Measurements from ENCODE around the gene CSNK2A2. TPM values are rescaled to one million over a fixed set of nuclear protein-coding genes. Genes with fewer than 3 reads are reported as not detected.

Gene CSNK2A2
- total and polyA plus RNA-seq, 4 donors: 25.0 to 56.3 (median 38.5) TPM

- no peak overlapping the region for H3K27ac ChIP-seq (ENCODE audit: low read depth, low read length)
- H3K27me3 ChIP-seq (ENCODE audit: control insufficient read depth, insufficient read depth, low read length): no peaks in the 10 kb centered on the region
- H3K9me3 ChIP-seq (ENCODE audit: control insufficient read depth, insufficient read depth, low read length): peaks cover 3% of the 10 kb centered on the region
- H3K4me3 ChIP-seq (ENCODE audit: low read depth, low read length): no peak overlapping the region
- DNase-seq (ENCODE audit: low read depth in 4 of 6, low spot score in 6 of 6): no peak
- 90% methylated on average over 2 of the region's 7 CpGs for WGBS (ENCODE audit: insufficient coverage)
- no peaks in the 10 kb centered on the region for H3K36me3 ChIP-seq (ENCODE audit: control insufficient read depth, insufficient read depth, low read length)
- no peaks in the 10 kb centered on the region for H3K4me1 ChIP-seq (ENCODE audit: control insufficient read depth, insufficient read depth, low read length)
Observed at GRCh38 chr16:58222532-58223316, 24.8 kb upstream of the CSNK2A2 start.

DNA sequence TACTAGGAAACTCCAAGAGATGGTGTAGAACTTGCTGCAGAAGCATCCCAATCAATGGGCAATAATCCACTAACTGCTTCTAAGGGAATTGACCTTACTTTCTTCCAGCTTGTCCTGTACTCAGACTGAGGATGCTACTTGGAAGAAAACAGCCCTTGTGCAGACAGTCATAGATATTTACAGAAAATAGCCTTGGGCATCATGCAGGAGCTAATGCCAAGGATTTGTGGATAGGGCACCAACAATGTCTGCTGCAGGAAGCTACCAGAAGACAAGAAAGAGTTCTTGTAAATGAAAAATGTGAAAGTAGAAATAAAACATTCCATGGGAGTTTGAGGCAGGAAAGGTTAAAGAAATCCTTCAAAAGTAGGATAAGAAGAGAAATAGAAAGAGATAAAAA is 21.5 kb upstream of the CSNK2A2 start:
- DNase-seq (ENCODE audit: low read depth in 4 of 6, low spot score in 6 of 6): no peak
- no peak overlapping the region for H3K4me3 ChIP-seq (ENCODE audit: low read depth, low read length)
- no peaks in the 10 kb centered on the region for H3K4me1 ChIP-seq (ENCODE audit: control insufficient read depth, insufficient read depth, low read length)
- H3K27ac ChIP-seq (ENCODE audit: low read depth, low read length): no peak overlapping the region
- H3K36me3 ChIP-seq (ENCODE audit: control insufficient read depth, insufficient read depth, low read length): no peaks in the 10 kb centered on the region
- H3K9me3 ChIP-seq (ENCODE audit: control insufficient read depth, insufficient read depth, low read length): peaks cover 5% of the 10 kb centered on the region
- H3K27me3 ChIP-seq (ENCODE audit: control insufficient read depth, insufficient read depth, low read length): no peaks in the 10 kb centered on the region

GRCh38 chr16:58218786-58219185 is 20.9 kb upstream of the CSNK2A2 start:
- 50% methylated on average over 2 of the region's 3 CpGs for WGBS (ENCODE audit: insufficient coverage)
- Histone ChIP-seq H3K36me3 (ENCODE audit: control insufficient read depth, insufficient read depth, low read length) (no peaks in the 10 kb centered on the region), H3K27ac (ENCODE audit: low read depth, low read length) (no peak overlapping the region), H3K27me3 (ENCODE audit: control insufficient read depth, insufficient read depth, low read length) (no peaks in the 10 kb centered on the region), H3K9me3 (ENCODE audit: control insufficient read depth, insufficient read depth, low read length) (peaks cover 5% of the 10 kb centered on the region), H3K4me1 (ENCODE audit: control insufficient read depth, insufficient read depth, low read length) (no peaks in the 10 kb centered on the region), H3K4me3 (ENCODE audit: low read depth, low read length) (no peak overlapping the region)
- DNase-seq (ENCODE audit: low read depth in 4 of 6, low spot score in 6 of 6): no peak

DNA sequence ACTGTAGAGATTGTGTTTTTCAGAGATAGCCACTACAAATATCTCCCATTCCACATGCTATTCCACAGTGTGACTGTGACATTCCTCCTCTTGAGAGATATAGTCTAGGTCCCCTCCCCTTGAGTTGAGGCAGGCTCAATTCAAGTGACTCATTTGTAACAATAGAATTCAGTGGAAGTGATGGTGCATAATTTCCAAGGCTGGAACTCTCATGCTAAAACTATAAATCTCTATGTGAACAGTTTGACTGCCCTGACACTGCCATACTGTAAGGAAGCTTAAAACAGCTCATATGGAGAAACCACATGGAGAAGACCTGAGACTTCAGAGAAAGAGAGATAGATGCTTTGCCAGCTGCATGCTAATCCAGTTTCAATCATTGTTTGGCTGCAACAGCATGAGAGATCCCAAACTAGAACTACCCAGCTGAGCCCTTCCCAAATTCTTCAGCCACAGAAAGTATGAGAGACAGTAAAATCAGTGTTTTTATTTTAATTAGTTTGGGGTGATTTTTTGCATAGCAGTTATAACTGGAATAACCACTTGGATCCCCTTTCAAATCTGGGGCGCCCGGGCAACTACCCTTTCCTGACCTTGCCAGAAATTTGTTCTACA is 19.5 kb upstream of the CSNK2A2 start:
- WGBS (ENCODE audit: insufficient coverage): 100% methylated on average over 2 of the region's 2 CpGs
- H3K27ac ChIP-seq (ENCODE audit: low read depth, low read length): no peak overlapping the region
- no peak overlapping the region for H3K4me3 ChIP-seq (ENCODE audit: low read depth, low read length)
- no peaks in the 10 kb centered on the region for H3K27me3 ChIP-seq (ENCODE audit: control insufficient read depth, insufficient read depth, low read length)
- H3K36me3 ChIP-seq (ENCODE audit: control insufficient read depth, insufficient read depth, low read length): no peaks in the 10 kb centered on the region
- DNase-seq (ENCODE audit: low read depth in 4 of 6, low spot score in 6 of 6): no peak
- no peaks in the 10 kb centered on the region for H3K4me1 ChIP-seq (ENCODE audit: control insufficient read depth, insufficient read depth, low read length)
- peaks cover 5% of the 10 kb centered on the region for H3K9me3 ChIP-seq (ENCODE audit: control insufficient read depth, insufficient read depth, low read length)

GRCh38 chr16:58212824-58213655 is 15.1 kb upstream of the CSNK2A2 start:
- Histone ChIP-seq H3K27ac (ENCODE audit: low read depth, low read length) (no peak overlapping the region), H3K9me3 (ENCODE audit: control insufficient read depth, insufficient read depth, low read length) (peaks cover 2% of the 10 kb centered on the region), H3K36me3 (ENCODE audit: control insufficient read depth, insufficient read depth, low read length) (no peaks in the 10 kb centered on the region), H3K4me3 (ENCODE audit: low read depth, low read length) (no peak overlapping the region), H3K4me1 (ENCODE audit: control insufficient read depth, insufficient read depth, low read length) (no peaks in the 10 kb centered on the region), H3K27me3 (ENCODE audit: control insufficient read depth, insufficient read depth, low read length) (no peaks in the 10 kb centered on the region)
- 58% methylated on average over 3 of the region's 3 CpGs for WGBS (ENCODE audit: insufficient coverage)
- no peak for DNase-seq (ENCODE audit: low read depth in 4 of 6, low spot score in 6 of 6)

GRCh38 chr16:58211846-58212245 is 13.9 kb upstream of the CSNK2A2 start:
- H3K36me3 ChIP-seq (ENCODE audit: control insufficient read depth, insufficient read depth, low read length): no peaks in the 10 kb centered on the region
- no CpG with 5 or more reads among the region's 3 CpGs for WGBS (ENCODE audit: insufficient coverage)
- DNase-seq (ENCODE audit: low read depth in 4 of 6, low spot score in 6 of 6): no peak
- H3K4me3 ChIP-seq (ENCODE audit: low read depth, low read length): no peak overlapping the region
- no peaks in the 10 kb centered on the region for H3K27me3 ChIP-seq (ENCODE audit: control insufficient read depth, insufficient read depth, low read length)
- no peak overlapping the region for H3K27ac ChIP-seq (ENCODE audit: low read depth, low read length)
- no peaks in the 10 kb centered on the region for H3K4me1 ChIP-seq (ENCODE audit: control insufficient read depth, insufficient read depth, low read length)
- H3K9me3 ChIP-seq (ENCODE audit: control insufficient read depth, insufficient read depth, low read length): no peaks in the 10 kb centered on the region

DNA sequence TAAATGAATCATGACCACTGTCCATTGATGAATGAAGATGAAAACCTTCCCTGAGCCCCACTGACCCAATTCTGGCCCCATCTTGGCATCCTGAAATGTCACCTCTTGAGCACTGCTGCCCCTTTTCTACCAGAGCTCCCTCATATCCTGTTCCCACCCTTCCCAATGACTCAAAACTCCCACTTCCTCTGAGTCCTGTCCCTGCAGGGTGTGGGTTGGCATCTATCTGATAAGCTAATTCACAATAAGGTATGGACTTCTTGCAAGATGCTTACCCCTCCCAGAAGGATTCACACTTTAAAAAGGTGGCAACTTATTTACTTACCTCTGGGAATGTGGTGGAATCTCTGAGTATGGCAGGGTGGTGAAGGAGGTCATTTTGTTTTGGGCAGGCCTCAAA is 13.3 kb upstream of the CSNK2A2 start:
- H3K4me3 ChIP-seq (ENCODE audit: low read depth, low read length): no peak overlapping the region
- H3K27me3 ChIP-seq (ENCODE audit: control insufficient read depth, insufficient read depth, low read length): no peaks in the 10 kb centered on the region
- H3K27ac ChIP-seq (ENCODE audit: low read depth, low read length): no peak overlapping the region
- H3K9me3 ChIP-seq (ENCODE audit: control insufficient read depth, insufficient read depth, low read length): no peaks in the 10 kb centered on the region
- H3K4me1 ChIP-seq (ENCODE audit: control insufficient read depth, insufficient read depth, low read length): no peaks in the 10 kb centered on the region
- no peak for DNase-seq (ENCODE audit: low read depth in 4 of 6, low spot score in 6 of 6)
- no peaks in the 10 kb centered on the region for H3K36me3 ChIP-seq (ENCODE audit: control insufficient read depth, insufficient read depth, low read length)

DNA sequence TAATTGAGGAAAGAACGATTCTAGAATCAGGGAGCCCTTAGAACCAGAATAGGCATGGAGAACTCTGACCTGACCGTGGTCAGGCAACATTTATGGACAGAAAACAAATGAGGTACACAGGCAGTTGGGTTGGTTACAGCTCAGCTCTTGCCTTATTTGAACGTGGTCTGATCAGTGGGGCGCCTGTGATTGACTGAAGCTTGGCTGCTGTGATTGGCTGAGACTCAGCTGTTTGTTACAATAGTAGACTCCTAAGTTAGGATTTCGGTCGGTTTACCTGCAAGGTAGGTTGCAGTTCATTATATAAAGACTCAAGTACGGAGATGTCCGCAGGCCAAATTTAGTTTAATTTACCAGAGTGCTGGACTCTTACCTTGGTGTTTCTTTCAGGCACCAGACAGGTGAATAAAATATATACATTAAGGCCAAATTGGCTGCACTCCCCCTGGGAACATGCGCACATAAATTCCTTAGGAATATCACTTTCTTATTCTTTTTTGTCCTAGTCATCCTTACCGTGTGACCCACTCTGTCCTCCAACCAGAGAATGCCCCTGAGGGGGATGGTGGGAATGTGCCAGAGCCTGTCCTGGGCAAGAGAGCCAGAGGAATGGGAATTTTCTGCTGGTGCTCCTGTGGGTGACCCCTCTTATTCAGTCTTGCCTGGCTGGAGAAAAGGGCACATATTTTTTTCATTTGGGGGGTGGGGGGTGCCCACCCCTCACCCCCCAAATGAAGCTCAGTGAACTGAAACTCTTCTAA is 7.5 kb upstream of the CSNK2A2 start:
- H3K9me3 ChIP-seq (ENCODE audit: control insufficient read depth, insufficient read depth, low read length): no peaks in the 10 kb centered on the region
- 49% methylated on average over 4 of the region's 10 CpGs for WGBS (ENCODE audit: insufficient coverage)
- H3K4me3 ChIP-seq (ENCODE audit: low read depth, low read length): no peak overlapping the region
- no peak overlapping the region for H3K27ac ChIP-seq (ENCODE audit: low read depth, low read length)
- H3K27me3 ChIP-seq (ENCODE audit: control insufficient read depth, insufficient read depth, low read length): no peaks in the 10 kb centered on the region
- H3K4me1 ChIP-seq (ENCODE audit: control insufficient read depth, insufficient read depth, low read length): no peaks in the 10 kb centered on the region
- H3K36me3 ChIP-seq (ENCODE audit: control insufficient read depth, insufficient read depth, low read length): no peaks in the 10 kb centered on the region
- DNase-seq (ENCODE audit: low read depth in 4 of 6, low spot score in 6 of 6): no peak

- no peak for DNase-seq (ENCODE audit: low read depth in 4 of 6, low spot score in 6 of 6)
- Histone ChIP-seq H3K9me3 (ENCODE audit: control insufficient read depth, insufficient read depth, low read length) (no peaks in the 10 kb centered on the region), H3K27ac (ENCODE audit: low read depth, low read length) (no peak overlapping the region), H3K4me3 (ENCODE audit: low read depth, low read length) (no peak overlapping the region), H3K27me3 (ENCODE audit: control insufficient read depth, insufficient read depth, low read length) (no peaks in the 10 kb centered on the region), H3K4me1 (ENCODE audit: control insufficient read depth, insufficient read depth, low read length) (peaks cover 12% of the 10 kb centered on the region), H3K36me3 (ENCODE audit: control insufficient read depth, insufficient read depth, low read length) (peaks cover 2% of the 10 kb centered on the region)
- 62% methylated on average over 4 of the region's 5 CpGs for WGBS (ENCODE audit: insufficient coverage)
Observed at GRCh38 chr16:58201163-58201562, 3.3 kb upstream of the CSNK2A2 start.

All from spinal cord (tissue), 10 donors.